Nephron progenitor cell (in vitro differentiated cells): ENCODE measurements around the gene PLCL2.

Experiments
- DNase-seq: peaks from one replicate; pipeline ENCODE4 v3.0.0; 2021
- H3K27ac Mint-ChIP-seq: 2 replicates; pipeline ENCODE4 v1.8.0; 2021; ENCODE audit warnings: mild to moderate bottlenecking, moderate library complexity, mixed read lengths
- H3K27me3 Mint-ChIP-seq: 2 replicates; pipeline ENCODE4 v1.8.0; 2021; ENCODE audit warnings: mild to moderate bottlenecking, low read depth, mixed read lengths; ENCODE audit not compliant: poor library complexity
- H3K36me3 Mint-ChIP-seq: 2 replicates; pipeline ENCODE4 v1.8.0; 2021; ENCODE audit warnings: low read depth, mixed read lengths
- H3K4me1 Mint-ChIP-seq: 2 replicates; pipeline ENCODE4 v1.8.0; 2021; ENCODE audit warnings: mixed read lengths
- H3K4me3 Mint-ChIP-seq: 2 replicates; pipeline ENCODE4 v1.8.0; 2021; ENCODE audit warnings: mild to moderate bottlenecking, moderate library complexity, mixed read lengths
- H3K9me3 Mint-ChIP-seq: 2 replicates; pipeline ENCODE4 v1.8.0; 2021; ENCODE audit warnings: mild to moderate bottlenecking, moderate library complexity, mixed read lengths
- CTCF ChIP-seq: fragments of 200-600 bp; sonication (generic); IDR thresholded peaks from 2 replicates; pipeline ENCODE4 v1.5.0; 2021; ENCODE audit warnings: antibody characterized with exemption

PLCL2 gene

GRCh38 chr3:17115186-17115585 is 230.4 kb downstream of the PLCL2 start:
- Mint-ChIP-seq H3K27me3 (no peaks in the 10 kb centered on the region), H3K9me3 (peaks cover 14% of the 10 kb centered on the region), H3K4me1 (no peaks in the 10 kb centered on the region), H3K4me3 (no peak overlapping the region), H3K36me3 (no peaks in the 10 kb centered on the region), H3K27ac (no peak overlapping the region)
- TF ChIP-seq CTCF = no peak
- DNase-seq = no peak

- H3K27ac Mint-ChIP-seq = no peak overlapping the region
- no peak overlapping the region for H3K4me3 Mint-ChIP-seq
- H3K36me3 Mint-ChIP-seq = no peaks in the 10 kb centered on the region
- TF ChIP-seq CTCF = no peak
- H3K27me3 Mint-ChIP-seq = peaks cover 7% of the 10 kb centered on the region
- DNase-seq = no peak
- H3K4me1 Mint-ChIP-seq = no peaks in the 10 kb centered on the region
- H3K9me3 Mint-ChIP-seq = peaks cover 14% of the 10 kb centered on the region
Measured at GRCh38 chr3:17116007-17116600, 231.3 kb downstream of the PLCL2 start.

- no peak for TF ChIP-seq CTCF
- Mint-ChIP-seq H3K36me3 (no peaks in the 10 kb centered on the region), H3K27ac (no peak overlapping the region), H3K4me3 (no peak overlapping the region), H3K9me3 (peaks cover 27% of the 10 kb centered on the region), H3K4me1 (no peaks in the 10 kb centered on the region), H3K27me3 (peaks cover 7% of the 10 kb centered on the region)
- no peak for DNase-seq
Measured at GRCh38 chr3:17118771-17119170, 234.0 kb downstream of the PLCL2 start.

GRCh38 chr3:17119201-17120072 is 234.7 kb downstream of the PLCL2 start:
- Mint-ChIP-seq H3K9me3 (peaks cover 27% of the 10 kb centered on the region), H3K4me3 (no peak overlapping the region), H3K27ac (no peak overlapping the region), H3K27me3 (peaks cover 10% of the 10 kb centered on the region), H3K36me3 (no peaks in the 10 kb centered on the region), H3K4me1 (no peaks in the 10 kb centered on the region)
- DNase-seq = no peak
- no peak for TF ChIP-seq CTCF

- no peak for DNase-seq
- H3K4me3 Mint-ChIP-seq = no peak overlapping the region
- no peak for TF ChIP-seq CTCF
- peaks cover 14% of the 10 kb centered on the region for H3K27me3 Mint-ChIP-seq
- no peaks in the 10 kb centered on the region for H3K36me3 Mint-ChIP-seq
- no peak overlapping the region for H3K27ac Mint-ChIP-seq
- H3K9me3 Mint-ChIP-seq = peaks cover 27% of the 10 kb centered on the region
- no peaks in the 10 kb centered on the region for H3K4me1 Mint-ChIP-seq
Measured at GRCh38 chr3:17120115-17120514, 235.4 kb downstream of the PLCL2 start.
